Liver (tissue), 3 donors: ENCODE measurements around the gene RELN.

ENCODE experiments used
- CTCF ChIP-seq: fragments of 150-350 bp; IDR thresholded peaks from 2 replicates; pipeline ENCODE4 v1.5.1; 2017; ENCODE audit warnings: improper control_type of control experiment, low read depth, low read length; ENCODE audit not compliant: missing input control
- GABPA ChIP-seq, 2 donors: IDR thresholded peaks in 1 of 2; conservative IDR thresholded peaks in 1 of 2; 2 replicates each; pipeline ENCODE4 v1.6.1; 2016; ENCODE audit warnings: antibody characterized with exemption in 2 of 2, mild to moderate bottlenecking in 1 of 2, moderate library complexity in 1 of 2
- JUND ChIP-seq, 2 donors: IDR thresholded peaks; 2 replicates each; pipeline ENCODE4 v1.6.1; 2016; ENCODE audit warnings: antibody characterized with exemption in 2 of 2
- NR2F2 ChIP-seq: IDR thresholded peaks from 2 replicates; pipeline ENCODE4 v1.6.1; 2016; ENCODE audit warnings: antibody characterized with exemption
- RAD21 ChIP-seq, 2 donors: IDR thresholded peaks; 2 replicates each; pipeline ENCODE4 v1.6.1; 2016; ENCODE audit warnings: antibody characterized with exemption in 2 of 2, mild to moderate bottlenecking in 2 of 2
- RXRA ChIP-seq, 2 donors: IDR thresholded peaks; 2 replicates each; pipeline ENCODE4 v1.6.1; 2017 to 2018; ENCODE audit warnings: antibody characterized with exemption in 2 of 2, mild to moderate bottlenecking in 1 of 2
- SP1 ChIP-seq: IDR thresholded peaks from 2 replicates; pipeline ENCODE4 v1.6.1; 2018; ENCODE audit warnings: antibody characterized with exemption, mild to moderate bottlenecking
- TAF1 ChIP-seq: conservative IDR thresholded peaks from 2 replicates; pipeline ENCODE4 v1.6.1; 2016; ENCODE audit warnings: antibody characterized with exemption, mild to moderate bottlenecking
- TF ChIP-seq, protein P1 (sequence below): IDR thresholded peaks from 2 replicates; pipeline ENCODE4 v1.6.1; 2016; ENCODE audit warnings: antibody characterized with exemption, mild to moderate bottlenecking
- TF ChIP-seq, protein P2 (sequence below): IDR thresholded peaks from 2 replicates; pipeline ENCODE4 v1.6.1; 2016; ENCODE audit warnings: antibody characterized with exemption
- donor health status: healthy.
- donor health status: healthy.

DNA sequence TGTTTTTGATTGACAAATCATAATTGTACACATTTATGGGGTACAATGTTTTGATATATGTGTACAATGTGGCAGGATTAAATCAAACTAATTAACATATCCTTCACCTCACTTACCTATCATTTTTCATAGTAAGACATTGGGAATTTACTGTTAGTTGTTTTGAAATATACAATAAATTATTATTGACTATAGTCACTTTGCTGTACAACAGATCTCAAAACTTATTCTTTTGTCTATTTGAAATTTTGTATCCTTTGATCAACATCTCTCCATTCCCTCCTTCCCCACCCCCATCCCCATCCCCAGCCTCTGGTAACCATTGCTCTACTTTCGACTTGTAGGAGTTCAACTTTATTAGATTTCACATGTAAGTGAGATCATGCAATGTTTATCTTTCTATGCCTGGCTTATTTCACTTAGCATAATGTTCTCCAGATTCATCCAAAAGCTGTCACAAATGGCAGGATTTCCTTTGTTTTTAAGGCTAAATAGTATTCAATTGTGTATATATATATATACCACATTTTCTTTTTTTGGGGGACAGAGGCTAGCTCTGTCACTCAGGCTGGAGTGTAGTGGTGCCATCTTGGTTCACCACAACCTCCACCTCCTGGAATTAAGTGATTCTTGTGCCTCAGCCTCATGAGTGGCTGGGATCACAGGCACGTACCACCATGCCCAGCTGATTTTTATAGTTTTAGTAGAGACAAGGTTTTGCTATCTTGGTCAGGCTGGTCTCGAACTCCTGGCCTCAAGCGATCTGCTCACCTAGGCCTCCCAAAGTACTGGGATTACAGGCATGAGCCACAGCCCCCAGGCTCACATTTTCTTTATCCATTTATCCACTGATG is 520.1 kb downstream of the RELN start:
- no peak for TF ChIP-seq CTCF
- TF ChIP-seq, protein P1, sequence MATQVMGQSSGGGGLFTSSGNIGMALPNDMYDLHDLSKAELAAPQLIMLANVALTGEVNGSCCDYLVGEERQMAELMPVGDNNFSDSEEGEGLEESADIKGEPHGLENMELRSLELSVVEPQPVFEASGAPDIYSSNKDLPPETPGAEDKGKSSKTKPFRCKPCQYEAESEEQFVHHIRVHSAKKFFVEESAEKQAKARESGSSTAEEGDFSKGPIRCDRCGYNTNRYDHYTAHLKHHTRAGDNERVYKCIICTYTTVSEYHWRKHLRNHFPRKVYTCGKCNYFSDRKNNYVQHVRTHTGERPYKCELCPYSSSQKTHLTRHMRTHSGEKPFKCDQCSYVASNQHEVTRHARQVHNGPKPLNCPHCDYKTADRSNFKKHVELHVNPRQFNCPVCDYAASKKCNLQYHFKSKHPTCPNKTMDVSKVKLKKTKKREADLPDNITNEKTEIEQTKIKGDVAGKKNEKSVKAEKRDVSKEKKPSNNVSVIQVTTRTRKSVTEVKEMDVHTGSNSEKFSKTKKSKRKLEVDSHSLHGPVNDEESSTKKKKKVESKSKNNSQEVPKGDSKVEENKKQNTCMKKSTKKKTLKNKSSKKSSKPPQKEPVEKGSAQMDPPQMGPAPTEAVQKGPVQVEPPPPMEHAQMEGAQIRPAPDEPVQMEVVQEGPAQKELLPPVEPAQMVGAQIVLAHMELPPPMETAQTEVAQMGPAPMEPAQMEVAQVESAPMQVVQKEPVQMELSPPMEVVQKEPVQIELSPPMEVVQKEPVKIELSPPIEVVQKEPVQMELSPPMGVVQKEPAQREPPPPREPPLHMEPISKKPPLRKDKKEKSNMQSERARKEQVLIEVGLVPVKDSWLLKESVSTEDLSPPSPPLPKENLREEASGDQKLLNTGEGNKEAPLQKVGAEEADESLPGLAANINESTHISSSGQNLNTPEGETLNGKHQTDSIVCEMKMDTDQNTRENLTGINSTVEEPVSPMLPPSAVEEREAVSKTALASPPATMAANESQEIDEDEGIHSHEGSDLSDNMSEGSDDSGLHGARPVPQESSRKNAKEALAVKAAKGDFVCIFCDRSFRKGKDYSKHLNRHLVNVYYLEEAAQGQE, result no peak
- TF ChIP-seq, protein P2, sequence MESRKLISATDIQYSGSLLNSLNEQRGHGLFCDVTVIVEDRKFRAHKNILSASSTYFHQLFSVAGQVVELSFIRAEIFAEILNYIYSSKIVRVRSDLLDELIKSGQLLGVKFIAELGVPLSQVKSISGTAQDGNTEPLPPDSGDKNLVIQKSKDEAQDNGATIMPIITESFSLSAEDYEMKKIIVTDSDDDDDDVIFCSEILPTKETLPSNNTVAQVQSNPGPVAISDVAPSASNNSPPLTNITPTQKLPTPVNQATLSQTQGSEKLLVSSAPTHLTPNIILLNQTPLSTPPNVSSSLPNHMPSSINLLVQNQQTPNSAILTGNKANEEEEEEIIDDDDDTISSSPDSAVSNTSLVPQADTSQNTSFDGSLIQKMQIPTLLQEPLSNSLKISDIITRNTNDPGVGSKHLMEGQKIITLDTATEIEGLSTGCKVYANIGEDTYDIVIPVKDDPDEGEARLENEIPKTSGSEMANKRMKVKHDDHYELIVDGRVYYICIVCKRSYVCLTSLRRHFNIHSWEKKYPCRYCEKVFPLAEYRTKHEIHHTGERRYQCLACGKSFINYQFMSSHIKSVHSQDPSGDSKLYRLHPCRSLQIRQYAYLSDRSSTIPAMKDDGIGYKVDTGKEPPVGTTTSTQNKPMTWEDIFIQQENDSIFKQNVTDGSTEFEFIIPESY, result no peak
- no peak for TF ChIP-seq SP1
- TF ChIP-seq TAF1, result no peak
- no peak for TF ChIP-seq RAD21 (IDR thresholded peaks at IDR 0.05)
- no peak for TF ChIP-seq GABPA (IDR thresholded peaks at IDR 0.05 in 1 of 2, conservative IDR thresholded peaks at IDR 0.05 in 1 of 2)
- no peak for TF ChIP-seq RXRA (IDR thresholded peaks at IDR 0.05)
- no peak for TF ChIP-seq NR2F2
- no peak for TF ChIP-seq JUND (IDR thresholded peaks at IDR 0.05)
